Measurements from ENCODE around the gene FBXO10.
A peak's percentile ranks its signal among the peaks of the same experiment; 100 is the strongest.
"Not testable (repeated sequence)": the region's sequence is repeated elsewhere in the genome, so short reads cannot be mapped to it uniquely, and the experiment has no call there.

FBXO10 gene

DNA sequence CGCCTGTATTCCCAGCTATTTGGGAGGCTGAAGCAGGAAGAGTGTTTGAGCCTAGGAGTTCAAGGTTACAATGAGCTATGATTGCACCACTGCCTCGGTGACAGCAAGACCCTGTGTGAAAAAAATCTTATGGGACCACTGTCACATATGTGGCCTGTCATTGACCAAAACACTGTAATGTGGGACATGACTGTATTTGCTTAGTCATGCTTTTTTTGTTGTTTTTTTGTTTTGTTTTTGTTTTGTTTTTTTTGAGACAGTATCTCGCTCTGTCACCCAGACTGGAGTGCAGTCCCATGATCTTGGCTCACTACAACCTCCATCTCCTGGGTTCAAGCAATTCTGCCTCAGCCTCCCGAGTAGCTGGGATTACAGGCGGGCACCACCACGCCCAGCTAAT is 76.9 kb downstream of the FBXO10 start:
- ATAC-seq (replicated peaks; ENCODE audit: extremely low read depth, poor library complexity, severe bottlenecking) (no peak), DNase-seq (ENCODE audit: low spot score in 2 of 2) (no peak)
- Mint-ChIP-seq H3K27me3 (no peaks in the 10 kb centered on the region), H3K36me3 (ENCODE audit: insufficient read depth) (peaks cover 52% of the 10 kb centered on the region), H3K4me3 (no peak overlapping the region), H3K4me1 (peaks cover 14% of the 10 kb centered on the region), H3K27ac (ENCODE audit: low read depth) (no peak overlapping the region), H3K9me3 (no peaks in the 10 kb centered on the region)

DNA sequence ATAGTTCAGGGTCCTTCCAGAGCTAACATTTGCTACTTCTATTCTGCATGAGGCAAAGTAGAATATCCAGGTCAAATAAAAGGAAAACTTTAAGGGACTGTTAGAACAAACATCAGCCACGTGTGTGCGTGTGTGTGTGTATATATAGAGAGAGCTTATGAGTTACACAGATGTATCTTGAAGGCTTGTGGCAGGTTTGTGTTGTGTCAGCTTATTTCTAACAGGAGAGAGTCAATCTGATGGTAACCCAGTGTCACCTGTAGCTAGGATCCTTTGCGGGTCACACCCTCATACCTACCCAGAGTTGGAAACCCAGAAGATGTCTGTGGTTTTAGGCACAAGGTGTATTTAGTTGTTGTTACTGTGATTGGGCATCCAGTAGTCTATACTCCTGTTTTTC is 77.7 kb downstream of the FBXO10 start:
- H3K9me3 Mint-ChIP-seq, result no peaks in the 10 kb centered on the region
- H3K4me3 Mint-ChIP-seq, result no peak overlapping the region
- no peak for DNase-seq (ENCODE audit: low spot score in 2 of 2)
- peaks cover 6% of the 10 kb centered on the region for H3K4me1 Mint-ChIP-seq
- no peaks in the 10 kb centered on the region for H3K27me3 Mint-ChIP-seq
- H3K27ac Mint-ChIP-seq (ENCODE audit: low read depth), result no peak overlapping the region
- no peak for ATAC-seq (replicated peaks; ENCODE audit: extremely low read depth, poor library complexity, severe bottlenecking)
- H3K36me3 Mint-ChIP-seq (ENCODE audit: insufficient read depth), result peaks cover 50% of the 10 kb centered on the region

DNA sequence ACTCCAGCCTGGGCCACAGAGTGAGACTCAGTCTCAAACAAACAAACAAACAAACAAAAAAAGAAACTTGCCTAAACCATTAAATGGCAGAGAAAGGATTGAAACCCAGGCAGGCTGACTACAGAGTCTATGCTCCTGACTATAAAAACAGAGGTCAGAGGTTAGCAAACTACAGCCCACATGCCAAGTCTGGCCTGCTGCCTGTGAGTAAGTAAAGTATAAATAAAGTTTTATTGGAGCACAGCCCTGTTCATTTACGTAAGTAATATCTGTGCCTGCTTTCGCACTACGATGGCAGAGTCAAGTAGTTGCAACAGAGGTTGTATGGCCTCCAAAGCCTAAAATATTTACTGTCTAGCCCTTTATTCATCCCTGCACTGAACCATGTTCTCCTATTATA is 78.9 kb downstream of the FBXO10 start:
- no peak for DNase-seq (ENCODE audit: low spot score in 2 of 2)
- H3K27ac Mint-ChIP-seq (ENCODE audit: low read depth), result peak overlapping the region; percentile 11
- no peak for ATAC-seq (replicated peaks; ENCODE audit: extremely low read depth, poor library complexity, severe bottlenecking)
- H3K4me3 Mint-ChIP-seq, result no peak overlapping the region
- H3K9me3 Mint-ChIP-seq, result no peaks in the 10 kb centered on the region
- H3K36me3 Mint-ChIP-seq (ENCODE audit: insufficient read depth), result peaks cover 43% of the 10 kb centered on the region
- H3K4me1 Mint-ChIP-seq, result no peaks in the 10 kb centered on the region
- H3K27me3 Mint-ChIP-seq, result no peaks in the 10 kb centered on the region

DNA sequence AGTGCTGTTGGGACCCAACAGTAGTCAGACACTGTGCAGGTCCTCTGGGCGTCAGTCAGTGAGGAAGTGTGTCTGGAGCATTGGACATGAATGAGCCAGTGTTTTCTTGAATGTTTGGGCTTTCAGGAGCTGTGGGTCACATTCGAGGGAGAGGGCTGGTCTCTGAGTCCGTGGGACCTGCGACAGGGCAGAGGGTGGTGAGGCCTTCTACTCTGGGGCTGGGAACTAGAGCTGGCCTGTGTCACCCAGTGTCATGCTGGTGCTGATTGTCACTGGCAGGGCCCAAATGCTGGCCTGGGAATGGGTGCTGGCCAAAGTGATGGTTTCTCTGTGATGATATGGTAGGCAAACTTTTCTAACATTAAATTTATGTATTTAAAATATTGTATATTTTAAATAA is 80.2 kb downstream of the FBXO10 start:
- DNase-seq (ENCODE audit: low spot score in 2 of 2) (no peak), ATAC-seq (replicated peaks; ENCODE audit: extremely low read depth, poor library complexity, severe bottlenecking) (no peak)
- Mint-ChIP-seq H3K27me3 (no peaks in the 10 kb centered on the region), H3K4me3 (no peak overlapping the region), H3K36me3 (ENCODE audit: insufficient read depth) (peaks cover 38% of the 10 kb centered on the region), H3K27ac (ENCODE audit: low read depth) (no peak overlapping the region), H3K4me1 (no peaks in the 10 kb centered on the region), H3K9me3 (no peaks in the 10 kb centered on the region)

DNA sequence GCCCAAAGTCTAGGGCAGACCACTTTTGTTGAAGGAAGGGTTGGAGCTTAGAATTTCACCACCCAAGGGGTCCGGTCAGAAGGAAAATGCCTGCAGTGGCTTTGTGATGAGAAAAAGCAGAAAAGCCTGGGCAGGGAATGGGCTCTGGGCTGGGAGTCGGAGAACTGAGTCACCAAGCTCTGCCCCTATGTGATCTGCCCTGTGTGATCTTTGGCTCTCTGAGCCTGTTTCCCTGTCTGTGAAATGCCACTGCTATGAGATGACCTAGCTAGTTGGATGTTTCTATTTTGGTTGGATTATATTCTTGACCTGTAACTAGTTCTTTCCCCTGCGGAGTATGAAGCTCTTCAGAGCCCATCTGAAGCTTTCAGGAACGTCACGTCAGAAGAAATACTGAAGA is 80.6 kb downstream of the FBXO10 start:
- no peaks in the 10 kb centered on the region for H3K4me1 Mint-ChIP-seq
- H3K27me3 Mint-ChIP-seq, result no peaks in the 10 kb centered on the region
- peaks cover 41% of the 10 kb centered on the region for H3K36me3 Mint-ChIP-seq (ENCODE audit: insufficient read depth)
- ATAC-seq (replicated peaks; ENCODE audit: extremely low read depth, poor library complexity, severe bottlenecking), result no peak
- no peaks in the 10 kb centered on the region for H3K9me3 Mint-ChIP-seq
- H3K4me3 Mint-ChIP-seq, result no peak overlapping the region
- no peak for DNase-seq (ENCODE audit: low spot score in 2 of 2)
- no peak overlapping the region for H3K27ac Mint-ChIP-seq (ENCODE audit: low read depth)

DNA sequence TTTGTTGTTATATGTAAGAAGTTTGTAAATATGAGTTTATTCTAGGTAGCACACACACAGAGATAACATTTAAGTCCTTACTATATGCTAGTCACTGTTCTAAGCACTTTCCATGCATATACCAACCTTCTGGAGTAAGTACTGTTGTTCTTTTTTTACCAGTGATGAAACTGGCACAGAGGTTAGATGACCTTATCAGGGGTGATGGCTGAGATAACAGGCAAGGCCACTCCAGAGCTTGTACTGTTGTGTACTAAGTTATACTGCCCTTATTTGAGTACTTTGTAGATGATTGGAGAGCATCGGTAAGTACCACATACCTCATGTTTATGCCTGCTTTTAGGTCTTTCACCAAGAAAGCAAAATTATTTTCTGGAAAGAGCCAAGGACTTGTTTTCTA is 84.2 kb downstream of the FBXO10 start:
- Mint-ChIP-seq H3K4me1 (peaks cover 12% of the 10 kb centered on the region), H3K36me3 (ENCODE audit: insufficient read depth) (peaks cover 48% of the 10 kb centered on the region), H3K4me3 (no peak overlapping the region), H3K27ac (ENCODE audit: low read depth) (no peak overlapping the region), H3K9me3 (no peaks in the 10 kb centered on the region), H3K27me3 (no peaks in the 10 kb centered on the region)
- DNase-seq (ENCODE audit: low spot score in 2 of 2) (no peak), ATAC-seq (replicated peaks; ENCODE audit: extremely low read depth, poor library complexity, severe bottlenecking) (no peak)

DNA sequence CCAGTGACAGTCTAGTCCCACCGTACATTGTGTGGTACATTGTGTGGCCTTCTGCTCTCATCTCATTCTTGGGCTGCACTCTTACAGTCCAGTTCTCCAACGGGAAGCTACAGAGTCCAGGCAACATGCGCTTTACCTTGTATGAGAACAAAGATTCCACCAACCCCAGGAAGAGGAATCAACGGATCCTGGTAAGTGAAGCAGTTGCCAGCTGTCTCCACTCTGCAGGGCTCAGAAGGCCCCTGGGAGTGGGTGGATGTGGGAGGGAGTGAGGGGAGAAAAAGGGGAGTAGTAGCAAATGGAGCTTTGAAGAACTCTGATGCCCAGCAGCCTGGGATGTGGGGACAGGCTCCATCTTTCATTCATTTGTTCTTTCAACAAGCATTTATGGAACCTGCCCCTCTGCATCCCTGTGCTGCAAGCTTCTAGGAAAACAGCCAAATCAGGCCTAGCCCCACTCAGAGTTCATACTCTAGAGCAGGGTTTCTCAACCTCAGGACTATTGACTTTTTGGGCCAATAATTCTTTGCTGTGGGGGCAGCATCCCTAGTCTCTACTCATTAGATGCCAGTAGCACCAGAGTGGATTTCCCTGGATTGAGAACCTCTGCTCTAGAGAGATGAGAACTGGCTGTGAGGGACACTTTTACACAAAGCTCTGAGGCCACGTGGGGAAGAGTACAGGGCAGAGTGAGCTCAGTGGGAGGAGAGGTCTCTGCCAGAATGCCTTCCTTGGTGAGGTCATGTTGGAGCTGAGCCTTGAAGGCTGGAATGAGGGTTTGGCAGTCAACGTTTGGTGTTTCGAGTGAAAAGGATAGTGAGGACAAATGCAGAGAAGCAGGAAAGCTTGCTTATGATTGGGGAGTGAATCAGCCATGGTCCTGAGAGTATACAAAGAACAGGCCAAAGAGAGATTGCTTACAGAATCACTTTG is 89.3 kb downstream of the FBXO10 start:
- Mint-ChIP-seq H3K36me3 (ENCODE audit: insufficient read depth) (peaks cover 29% of the 10 kb centered on the region), H3K9me3 (no peaks in the 10 kb centered on the region), H3K27me3 (peaks cover 4% of the 10 kb centered on the region), H3K4me3 (peak overlapping the region; percentile 92), H3K27ac (ENCODE audit: low read depth) (peak overlapping the region; percentile 97), H3K4me1 (peaks cover 33% of the 10 kb centered on the region)
- no peak for DNase-seq (ENCODE audit: low spot score in 2 of 2)
- no peak for ATAC-seq (replicated peaks; ENCODE audit: extremely low read depth, poor library complexity, severe bottlenecking)

DNA sequence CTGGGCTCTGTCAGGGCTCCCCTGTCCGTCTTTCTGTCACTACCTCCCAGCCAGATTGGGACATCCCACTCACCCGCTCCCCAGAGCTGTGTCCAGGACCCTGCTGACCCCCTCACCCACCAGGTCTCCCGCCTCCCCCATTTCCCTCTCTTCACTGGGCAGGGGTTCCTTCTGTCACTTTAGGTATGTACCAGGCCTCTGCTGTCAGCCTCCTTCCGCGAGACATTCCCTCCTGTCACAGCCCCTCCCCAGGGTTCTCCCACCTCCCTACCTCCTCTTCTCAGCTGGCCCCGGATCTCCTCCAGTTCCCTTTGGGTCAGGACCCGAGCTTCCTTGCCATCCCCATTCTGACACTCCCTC is 89.9 kb downstream of the FBXO10 start:
- Mint-ChIP-seq H3K27me3 (peaks cover 11% of the 10 kb centered on the region), H3K36me3 (ENCODE audit: insufficient read depth) (peaks cover 29% of the 10 kb centered on the region), H3K9me3 (no peaks in the 10 kb centered on the region), H3K4me3 (peak overlapping the region; percentile 92), H3K27ac (ENCODE audit: low read depth) (peak overlapping the region; percentile 97), H3K4me1 (peaks cover 33% of the 10 kb centered on the region)
- DNase-seq (ENCODE audit: low spot score in 2 of 2) (no peak), ATAC-seq (replicated peaks; ENCODE audit: extremely low read depth, poor library complexity, severe bottlenecking) (no peak)

DNA sequence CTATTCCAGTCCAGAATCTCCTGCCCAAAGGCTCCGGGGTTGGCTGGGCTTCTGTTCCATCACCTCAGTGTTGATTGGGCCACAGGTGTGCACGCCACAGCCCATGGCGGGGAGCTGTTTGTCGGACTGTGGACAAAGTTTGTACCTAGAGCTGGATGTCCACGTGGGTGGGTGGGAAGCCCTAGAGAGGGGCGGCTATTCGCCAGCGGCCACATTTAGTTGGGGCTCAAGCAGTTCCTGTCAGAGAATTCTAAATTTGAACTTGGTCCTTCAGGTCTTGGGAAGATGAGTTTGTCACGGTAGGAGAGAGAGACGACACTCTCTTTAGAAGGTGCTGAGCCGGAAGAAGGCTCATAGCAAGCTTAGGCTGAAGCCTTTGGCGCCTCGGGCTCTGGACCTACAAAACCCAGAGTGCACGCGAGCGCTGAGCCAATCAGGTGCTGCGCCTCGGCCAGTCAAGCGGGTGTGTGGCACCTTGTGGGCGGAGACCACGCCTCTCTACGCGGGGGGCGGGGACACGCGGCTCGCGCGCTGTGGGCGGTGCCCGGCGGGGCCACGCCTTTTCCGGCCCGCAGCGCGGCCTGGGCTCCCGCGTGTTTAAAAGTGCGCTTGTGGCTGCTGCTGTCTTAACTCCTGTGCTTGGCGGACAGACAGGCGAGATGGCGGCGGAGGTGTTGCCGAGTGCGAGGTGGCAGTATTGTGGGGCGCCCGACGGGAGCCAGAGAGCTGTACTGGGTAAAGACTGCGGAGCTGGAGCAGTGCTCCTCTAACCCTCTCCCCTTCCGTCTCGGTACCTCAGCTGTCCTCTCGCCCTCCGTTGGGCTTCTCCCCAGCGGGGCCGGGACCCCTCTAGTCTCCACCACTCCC is 90.6 kb downstream of the FBXO10 start, which contains the start of gene POLR1E:
TSS of gene POLR1E (plus strand) at position 560 of the 867 bp plus-strand sequence. CDS start at position 660, 100 bp downstream.
- peak within 1 kb of the TSS; percentile 97 for H3K27ac Mint-ChIP-seq (ENCODE audit: low read depth)
- H3K36me3 Mint-ChIP-seq (ENCODE audit: insufficient read depth), result peaks cover 23% of the 10 kb centered on the region
- H3K4me1 Mint-ChIP-seq, result peaks cover 33% of the 10 kb centered on the region
- H3K27me3 Mint-ChIP-seq, result peaks cover 13% of the 10 kb centered on the region
- no peaks in the 10 kb centered on the region for H3K9me3 Mint-ChIP-seq
- DNase-seq (ENCODE audit: low spot score in 2 of 2) (peak; percentile 93 to 94), ATAC-seq (replicated peaks; ENCODE audit: extremely low read depth, poor library complexity, severe bottlenecking) (peak; percentile 93)
- peak within 1 kb of the TSS; percentile 92 for H3K4me3 Mint-ChIP-seq

DNA sequence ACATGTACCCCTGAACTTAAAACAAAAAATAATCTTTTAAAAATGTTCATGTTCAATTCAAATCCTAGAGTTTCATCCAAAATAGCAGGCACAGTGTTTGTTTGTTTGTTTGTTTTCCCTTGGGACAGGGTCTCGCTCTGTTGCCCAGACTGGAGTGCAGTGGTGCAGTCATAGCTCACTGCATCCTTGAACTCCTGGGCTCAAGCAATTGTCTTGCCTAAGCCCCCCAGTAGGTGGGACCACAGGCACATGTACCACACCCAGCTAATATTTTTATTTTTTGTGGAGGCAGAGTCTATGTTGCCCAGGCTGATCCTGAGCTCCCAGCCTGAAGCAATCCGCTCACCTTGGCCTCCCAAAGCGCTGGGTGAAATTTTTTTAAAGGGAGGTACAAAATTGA is 95.4 kb downstream of the FBXO10 start:
- ATAC-seq (replicated peaks; ENCODE audit: extremely low read depth, poor library complexity, severe bottlenecking), result no peak
- Mint-ChIP-seq H3K9me3 (no peaks in the 10 kb centered on the region), H3K4me3 (no peak overlapping the region), H3K4me1 (peaks cover 11% of the 10 kb centered on the region), H3K36me3 (ENCODE audit: insufficient read depth) (peaks cover 3% of the 10 kb centered on the region), H3K27ac (ENCODE audit: low read depth) (no peak overlapping the region), H3K27me3 (peaks cover 53% of the 10 kb centered on the region)
- no peak for DNase-seq (ENCODE audit: low spot score in 2 of 2)

DNA sequence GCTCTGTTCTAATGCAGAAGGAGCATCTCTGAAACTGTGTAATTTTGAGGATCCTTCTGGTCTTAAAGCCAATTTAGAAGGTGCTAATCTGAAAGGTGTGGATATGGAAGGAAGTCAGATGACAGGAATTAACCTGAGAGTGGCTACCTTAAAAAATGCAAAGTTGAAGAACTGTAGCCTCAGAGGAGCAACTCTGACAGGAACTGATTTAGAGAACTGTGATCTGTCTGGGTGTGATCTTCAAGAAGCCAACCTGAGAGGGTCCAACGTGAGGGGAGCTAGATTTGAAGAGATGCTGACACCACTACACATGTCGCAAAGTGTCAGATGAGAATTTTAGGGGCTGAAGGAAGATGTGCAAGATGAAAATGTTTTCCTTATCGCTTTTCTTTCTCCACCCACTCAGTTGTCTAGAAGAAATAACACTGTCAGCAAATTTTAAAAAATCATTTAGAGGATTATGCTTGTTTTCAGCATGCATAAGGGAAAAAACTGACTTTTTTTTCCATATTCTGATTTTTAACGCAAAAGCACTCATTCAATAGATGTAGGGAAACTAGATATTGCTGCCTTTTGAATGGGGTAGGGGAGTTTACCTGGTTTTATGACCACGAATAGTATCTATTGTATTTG is 98.1 kb downstream of the FBXO10 start:
- not testable (repeated sequence) for H3K9me3 Mint-ChIP-seq; H3K4me1 Mint-ChIP-seq; H3K36me3 Mint-ChIP-seq (ENCODE audit: insufficient read depth); ATAC-seq (replicated peaks; ENCODE audit: extremely low read depth, poor library complexity, severe bottlenecking); H3K4me3 Mint-ChIP-seq; DNase-seq (ENCODE audit: low spot score in 2 of 2); H3K27ac Mint-ChIP-seq (ENCODE audit: low read depth)
- H3K27me3 Mint-ChIP-seq, result peaks cover 53% of the 10 kb centered on the region

DNA sequence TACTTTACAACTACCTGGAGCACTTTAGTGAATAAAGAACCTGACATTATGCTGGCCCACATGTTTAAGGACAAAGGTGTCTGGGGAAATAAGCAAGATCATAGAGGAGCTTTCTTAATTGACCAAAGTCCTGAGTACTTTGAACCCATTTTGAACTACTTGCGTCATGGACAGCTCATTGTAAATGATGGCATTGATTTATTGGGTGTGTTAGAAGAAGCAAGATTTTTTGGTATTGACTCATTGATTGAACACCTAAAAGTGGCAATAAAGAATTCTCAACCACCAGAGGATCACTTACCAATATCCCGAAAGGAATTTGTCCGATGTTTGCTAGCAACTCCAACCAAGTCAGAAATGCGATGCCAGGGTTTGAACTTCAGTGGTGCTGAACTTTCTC is 98.7 kb downstream of the FBXO10 start:
- not testable (repeated sequence) for H3K36me3 Mint-ChIP-seq (ENCODE audit: insufficient read depth); H3K4me3 Mint-ChIP-seq; H3K27ac Mint-ChIP-seq (ENCODE audit: low read depth); H3K4me1 Mint-ChIP-seq; ATAC-seq (replicated peaks; ENCODE audit: extremely low read depth, poor library complexity, severe bottlenecking); H3K9me3 Mint-ChIP-seq; DNase-seq (ENCODE audit: low spot score in 2 of 2)
- H3K27me3 Mint-ChIP-seq, result peaks cover 53% of the 10 kb centered on the region

Measured in central memory CD8-positive, alpha-beta T cell (primary cell).